Epithelial cell of esophagus (primary cell): ENCODE data around the gene DBX2.

Source experiments
- DNase-seq: peaks from one replicate; pipeline ENCODE4 v3.0.0; 2010; ENCODE audit warnings: low read depth
- H3K4me3 ChIP-seq: 2 replicates; pipeline ENCODE4 v1.5.1; 2011; ENCODE audit warnings: mild to moderate bottlenecking, low read length, control low read depth
- CTCF ChIP-seq: IDR thresholded peaks from 2 replicates; pipeline ENCODE4 v1.5.1; 2011; ENCODE audit warnings: low read depth, mild to moderate bottlenecking, low read length, control low read depth, inconsistent platforms; ENCODE audit not compliant: insufficient read depth; ENCODE audit errors: missing control alignments

DBX2 gene

DNA sequence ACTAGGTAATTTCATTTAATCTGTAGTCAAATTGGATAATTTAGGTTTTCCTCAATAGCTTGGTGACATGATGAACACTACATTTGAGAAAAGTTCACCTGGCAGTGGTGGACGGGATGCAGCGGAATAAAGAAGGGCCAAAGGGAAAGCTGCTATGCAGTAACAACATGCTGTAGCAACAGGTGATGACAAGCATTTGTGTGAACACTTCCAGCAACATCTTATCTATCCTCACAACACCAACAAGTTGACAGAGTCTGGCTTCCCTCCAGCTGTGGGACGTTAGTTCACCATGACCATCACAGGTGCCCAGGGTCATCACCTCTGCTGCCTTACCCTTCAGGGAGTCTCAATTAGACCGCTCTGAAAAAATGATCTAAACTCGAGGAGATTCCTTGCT is 8.3 kb downstream of the DBX2 start:
- H3K4me3 ChIP-seq, result no peak overlapping the region
- DNase-seq, result no peak
- TF ChIP-seq CTCF, result no peak

DNA sequence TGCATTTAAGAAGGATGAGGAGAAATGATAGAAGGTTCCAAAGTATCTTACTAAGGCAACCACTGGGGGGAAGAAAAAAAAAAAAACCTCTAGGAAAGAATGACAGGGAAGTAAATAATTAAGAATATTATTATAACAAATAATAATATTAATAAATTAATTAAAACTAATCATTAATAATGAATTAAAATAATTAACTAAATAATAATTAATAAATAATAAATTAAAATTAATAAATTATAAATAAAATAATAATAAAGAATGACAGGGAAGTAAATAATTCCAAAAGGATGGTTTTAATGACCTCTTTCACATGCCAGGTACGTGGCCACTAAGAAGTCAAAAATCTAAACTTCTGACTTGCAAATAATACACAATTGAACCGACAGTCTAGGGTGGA is 9.9 kb downstream of the DBX2 start:
- no peak for TF ChIP-seq CTCF

DNA sequence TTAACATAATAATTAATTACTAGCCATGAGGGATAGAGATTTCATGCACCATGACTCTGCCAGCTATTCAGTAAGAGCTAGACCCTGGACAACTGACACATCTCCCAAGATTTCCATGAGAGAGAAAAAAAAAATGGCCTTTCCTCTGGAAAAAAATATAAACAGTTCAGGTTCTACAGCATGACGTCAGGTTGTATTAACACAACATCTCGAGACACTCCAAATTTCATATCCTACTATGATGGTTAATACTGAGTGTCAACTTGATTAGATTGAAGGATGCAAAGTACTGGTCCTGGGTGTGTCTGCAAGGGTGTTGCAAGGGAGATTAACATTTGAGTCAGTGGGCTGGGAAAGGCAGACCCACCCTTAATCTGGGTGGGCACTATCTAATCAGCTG is 11.1 kb downstream of the DBX2 start:
- no peak for DNase-seq
- TF ChIP-seq CTCF, result no peak
- H3K4me3 ChIP-seq, result no peak overlapping the region

More for the DNA sequence above, 9.9 kb downstream of the DBX2 start:
- no peak for DNase-seq
- no peak overlapping the region for H3K4me3 ChIP-seq

DNA sequence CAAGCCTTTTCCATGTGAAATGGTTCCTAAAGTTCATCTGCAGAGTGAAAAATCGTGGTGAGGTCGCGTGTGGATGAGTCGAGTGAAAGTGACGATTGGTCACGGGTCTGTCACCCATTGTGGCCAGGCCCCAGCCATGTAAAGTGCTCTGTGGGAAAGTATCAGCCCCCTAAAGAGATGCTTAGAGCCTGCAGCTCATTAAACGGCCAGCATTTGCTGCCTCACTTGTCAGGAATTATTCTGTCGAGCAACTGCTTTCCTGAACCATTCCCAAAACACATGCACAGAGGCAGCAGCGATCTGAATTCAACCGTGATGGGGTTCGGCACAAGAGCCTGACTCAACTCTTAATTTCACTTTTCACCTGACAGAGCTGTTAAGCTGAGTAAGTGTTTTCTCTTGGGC is 16.0 kb downstream of the DBX2 start:
- no peak overlapping the region for H3K4me3 ChIP-seq
- DNase-seq, result no peak
- TF ChIP-seq CTCF, result no peak

GRCh38 chr12:45017916-45018315 is 33.0 kb downstream of the DBX2 start:
- no peak for TF ChIP-seq CTCF
- peak; percentile 19 for DNase-seq
- H3K4me3 ChIP-seq, result no peak overlapping the region

GRCh38 chr12:45014396-45014795 is 36.5 kb downstream of the DBX2 start:
- H3K4me3 ChIP-seq, result no peak overlapping the region
- no peak for DNase-seq
- no peak for TF ChIP-seq CTCF

- TF ChIP-seq CTCF, result no peak
- H3K4me3 ChIP-seq, result no peak overlapping the region
- no peak for DNase-seq
These were observed 38.1 kb downstream of the DBX2 start for GRCh38 chr12:45012749-45013148.
